ENCODE measurements around the gene SLC24A4.

The SLC24A4 gene

GRCh38 chr14:92391726-92392125 lies 68.8 kb downstream of the SLC24A4 start:
- H3K4me3 ChIP-seq (ENCODE audit: low read depth, low read length): no peak overlapping the region
- no peak for TF ChIP-seq CTCF (IDR thresholded peaks at IDR 0.05; ENCODE audit: low read depth, low read length)

- H3K4me3 ChIP-seq (ENCODE audit: low read depth, low read length): no peak overlapping the region
- no peak for TF ChIP-seq CTCF (IDR thresholded peaks at IDR 0.05; ENCODE audit: low read depth, low read length)
Measured at GRCh38 chr14:92392711-92393110, 69.7 kb downstream of the SLC24A4 start.

GRCh38 chr14:92397150-92397952 lies 74.4 kb downstream of the SLC24A4 start:
- no peak for TF ChIP-seq CTCF (IDR thresholded peaks at IDR 0.05; ENCODE audit: low read depth, low read length)
- no peak overlapping the region for H3K4me3 ChIP-seq (ENCODE audit: low read depth, low read length)

GRCh38 chr14:92397953-92398564 lies 75.1 kb downstream of the SLC24A4 start:
- H3K4me3 ChIP-seq (ENCODE audit: low read depth, low read length): no peak overlapping the region
- no peak for TF ChIP-seq CTCF (IDR thresholded peaks at IDR 0.05; ENCODE audit: low read depth, low read length)

- TF ChIP-seq CTCF (IDR thresholded peaks at IDR 0.05; ENCODE audit: low read depth, low read length): no peak
- no peak overlapping the region for H3K4me3 ChIP-seq (ENCODE audit: low read depth, low read length)
Measured at GRCh38 chr14:92398888-92399636, 76.1 kb downstream of the SLC24A4 start.

GRCh38 chr14:92400579-92401444 lies 77.8 kb downstream of the SLC24A4 start:
- no peak for TF ChIP-seq CTCF (IDR thresholded peaks at IDR 0.05; ENCODE audit: low read depth, low read length)
- H3K4me3 ChIP-seq (ENCODE audit: low read depth, low read length): no peak overlapping the region
